NCI-H345 treated with DMSO at 0.1 percent for 48 hours (cell line): ENCODE results near the gene SALL2.
"Not testable (repeated sequence)": the region's sequence is repeated elsewhere in the genome, so short reads cannot be mapped to it uniquely, and the experiment has no call there.

Experiments used
- DNase-seq: peaks from one replicate; lab custom pipeline; 2025; ENCODE audit not compliant: unreplicated experiment; lab: John Stamatoyannopoulos, UW

Gene SALL2

GRCh38 chr14:21525962-21526671 is at the start of gene SALL2:
Gene SALL2 (minus strand): TSS chr14:21526346. CDS start chr14:21526127, 219 bp downstream.
- DNase-seq = peak; percentile 96

GRCh38 chr14:21575661-21576060 is 49.5 kb upstream of the SALL2 start:
- DNase-seq = no peak

DNA sequence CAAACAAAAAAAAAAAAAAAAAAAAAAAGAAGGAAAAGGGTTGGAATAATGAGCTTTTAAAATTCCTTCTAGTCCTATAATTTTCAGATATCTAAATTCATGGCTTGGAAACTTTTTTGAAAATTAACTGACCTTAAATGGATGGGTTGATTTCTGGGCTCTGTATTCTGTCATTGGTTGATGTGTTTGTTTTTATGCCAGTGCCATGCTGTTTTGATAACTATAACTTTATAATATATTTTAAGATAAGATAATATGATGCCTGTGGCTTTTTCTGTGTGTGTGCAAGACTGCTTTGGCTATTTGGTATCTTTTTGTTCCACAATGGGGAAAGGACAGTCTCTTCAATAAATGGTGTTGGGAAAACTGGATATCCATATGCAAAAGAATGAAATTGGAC is 46.5 kb upstream of the SALL2 start:
- DNase-seq = no peak

DNA sequence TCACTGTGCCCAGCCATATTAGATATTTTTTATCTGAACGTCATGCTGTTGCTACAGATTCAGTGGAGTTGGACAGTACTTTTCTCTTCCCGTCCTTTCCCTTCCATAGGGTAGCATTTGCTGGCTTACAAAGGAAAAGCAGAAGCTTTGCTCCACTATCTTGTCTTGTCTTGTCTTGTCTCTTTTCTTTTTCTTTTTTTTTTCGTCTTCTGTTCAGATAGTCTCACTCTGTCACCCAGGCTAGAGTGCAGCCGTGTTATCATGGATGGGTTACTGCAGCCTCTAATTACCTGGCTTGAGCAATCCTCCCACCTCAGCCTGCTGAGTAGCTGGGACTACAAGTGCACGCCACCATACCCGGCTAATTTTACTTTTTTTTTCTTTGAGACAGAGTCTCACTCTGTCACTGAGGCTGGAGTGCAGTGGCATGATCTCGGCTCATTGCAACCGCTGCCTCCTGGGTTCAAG is 32.6 kb upstream of the SALL2 start:
- DNase-seq = no peak

GRCh38 chr14:21557084-21557901 is 31.1 kb upstream of the SALL2 start:
- peak; percentile 79 for DNase-seq

GRCh38 chr14:21556378-21557083 is 30.4 kb upstream of the SALL2 start:
- no peak for DNase-seq

DNA sequence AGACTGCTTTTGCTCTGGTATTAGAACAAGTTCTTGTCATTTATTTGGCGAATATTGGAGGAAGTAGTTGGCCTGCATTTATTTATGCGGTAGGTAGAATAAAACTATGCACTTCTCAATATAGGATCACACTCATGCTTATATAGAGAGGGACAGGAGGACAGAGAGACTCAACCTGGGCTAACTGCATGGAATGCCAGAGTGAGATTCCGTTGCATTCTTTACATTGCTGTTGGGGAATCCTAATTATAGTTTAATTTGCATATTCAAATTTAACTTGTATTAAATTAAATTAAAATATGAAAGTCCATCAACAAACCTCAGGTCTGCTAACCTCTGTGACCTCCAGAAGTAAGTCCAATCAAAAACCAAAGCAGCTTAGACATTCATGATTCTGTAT is 27.1 kb upstream of the SALL2 start:
- DNase-seq = no peak

GRCh38 chr14:21544588-21544987 is 18.4 kb upstream of the SALL2 start:
- DNase-seq = not testable (repeated sequence)

DNA sequence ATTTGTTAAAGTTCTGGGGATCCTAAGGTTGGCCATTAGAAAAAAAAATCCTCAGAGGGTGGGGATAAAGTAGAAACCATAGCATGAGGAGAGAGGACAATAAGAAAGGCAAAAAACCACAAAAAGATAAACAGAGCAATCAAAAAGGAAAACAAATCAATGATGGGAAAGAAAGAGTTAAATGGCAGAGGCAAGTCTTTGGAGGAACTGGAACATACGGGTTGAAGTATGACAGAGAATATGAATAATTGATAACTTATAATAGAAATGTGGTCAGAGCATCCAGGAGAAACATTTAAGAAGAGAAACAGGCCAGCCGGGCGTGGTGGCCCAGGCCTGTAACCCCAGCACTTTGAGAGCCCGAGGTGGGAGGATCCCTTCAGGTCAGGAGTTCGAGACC is 17.8 kb upstream of the SALL2 start:
- DNase-seq = no peak

DNA sequence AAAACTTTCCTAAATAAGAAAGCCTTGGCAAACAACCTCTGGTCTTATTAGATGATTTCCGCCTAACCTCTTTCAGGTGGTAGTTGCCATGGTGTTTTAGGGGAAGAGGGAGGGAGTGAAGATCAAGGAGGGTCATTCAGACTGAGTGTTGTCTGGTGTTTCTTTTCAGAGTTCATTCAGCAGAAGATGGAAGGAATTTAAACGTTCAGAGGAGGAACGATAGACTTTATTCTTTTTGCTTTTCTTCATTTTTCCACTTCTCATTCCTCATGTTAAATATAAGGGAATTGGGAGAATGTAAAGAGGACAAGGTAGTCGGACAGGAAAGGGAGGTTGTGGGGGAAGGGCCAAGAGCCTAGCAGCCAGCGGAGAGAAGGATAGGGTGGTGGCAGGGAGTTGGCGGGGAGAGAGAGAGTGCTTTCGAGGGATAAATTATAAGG is 17.4 kb upstream of the SALL2 start:
- no peak for DNase-seq

GRCh38 chr14:21541413-21542074 is 15.4 kb upstream of the SALL2 start:
- no peak for DNase-seq

- no peak for DNase-seq
Measured at GRCh38 chr14:21539189-21539940, 13.2 kb upstream of the SALL2 start.

DNA sequence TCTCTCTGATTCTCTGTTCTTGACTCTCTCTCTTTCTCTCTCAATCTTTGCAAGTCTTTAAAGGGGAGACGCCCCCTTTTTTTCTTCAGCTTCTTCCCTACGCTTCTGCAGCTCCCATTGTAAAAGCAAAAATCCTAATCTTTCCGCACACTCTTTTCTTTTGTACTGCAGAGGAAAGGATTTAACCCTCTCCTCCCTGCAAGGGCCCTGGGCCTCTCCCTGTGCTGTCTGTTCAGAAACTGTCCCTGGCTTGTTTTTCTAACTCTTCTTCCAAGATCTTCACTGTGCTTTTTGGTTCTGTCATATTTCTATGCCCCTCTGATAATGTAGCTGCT is 10.9 kb upstream of the SALL2 start:
- no peak for DNase-seq

DNA sequence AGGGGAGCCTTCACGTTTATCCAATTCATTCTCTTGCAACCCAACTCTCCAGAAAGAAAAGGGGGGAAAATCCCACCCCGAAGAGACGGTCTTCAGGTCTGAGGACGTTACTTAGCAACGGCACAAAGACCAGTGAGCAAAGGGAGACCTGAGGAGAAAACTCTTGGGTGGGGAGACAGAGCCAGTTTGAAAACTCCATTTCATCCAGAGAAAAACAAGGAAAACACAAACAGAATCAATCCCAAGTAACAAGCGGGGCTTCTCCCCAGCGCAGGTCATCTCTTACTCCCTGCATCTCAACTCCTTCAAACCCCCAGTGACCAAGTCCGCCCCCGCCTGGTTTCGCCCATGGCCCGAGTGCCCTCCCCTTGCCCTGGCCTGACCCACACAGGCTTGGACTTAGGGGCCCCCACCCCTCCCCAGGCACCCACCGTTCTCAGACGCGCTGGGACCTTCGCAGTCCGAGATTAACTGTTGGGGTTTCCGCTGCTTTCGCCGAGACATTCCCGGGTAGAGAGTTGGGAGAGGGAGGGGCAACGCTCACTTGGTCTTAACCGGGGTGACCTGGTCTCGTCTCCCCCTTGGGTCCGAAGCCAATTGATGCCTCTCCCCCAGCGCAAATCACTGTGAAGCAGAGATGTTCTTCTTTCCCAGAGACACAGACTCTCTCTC is 10.4 kb upstream of the SALL2 start:
- DNase-seq = no peak

GRCh38 chr14:21535545-21536417 is 9.6 kb upstream of the SALL2 start:
- DNase-seq = no peak

- no peak for DNase-seq
Measured at GRCh38 chr14:21534576-21534975, 8.4 kb upstream of the SALL2 start.

DNA sequence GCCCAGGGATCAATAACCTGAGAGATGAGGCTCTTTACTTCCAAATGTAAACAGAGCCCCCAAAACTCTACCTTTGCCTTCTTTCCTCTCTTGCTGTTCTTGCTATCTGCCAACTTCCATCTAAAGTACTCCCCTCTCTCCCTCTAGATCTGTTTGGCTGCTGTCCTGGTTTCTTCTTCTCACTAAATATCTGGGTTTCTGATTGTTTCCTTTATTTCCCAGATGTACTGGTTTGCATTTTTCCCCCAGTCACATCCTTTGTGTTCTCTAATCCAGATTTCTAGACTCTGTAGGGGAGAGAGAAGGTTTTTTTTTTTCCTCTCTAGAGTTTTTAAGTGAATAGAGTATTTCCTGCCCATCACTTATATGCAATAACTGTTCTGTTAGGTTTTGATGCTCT is 7.1 kb upstream of the SALL2 start:
- DNase-seq = no peak

- no peak for DNase-seq
Measured at GRCh38 chr14:21529515-21529914, 3.4 kb upstream of the SALL2 start.
